A549 (cell line): Measurements from ENCODE around the gene KLF2.

Experiments used
- BHLHE40 ChIP-seq: IDR thresholded peaks from 2 replicates; pipeline ENCODE4 v1.6.1; 2012; ENCODE audit warnings: low read depth, low read length, inconsistent platforms
- CBX8 ChIP-seq: fragments of 200-600 bp; sonication (generic); IDR thresholded peaks from 2 replicates; pipeline ENCODE4 v1.6.1; 2016
- CTCF ChIP-seq: fragments of >200 bp; sonication (Bioruptor Twin); formaldehyde crosslinking; IDR thresholded peaks from 3 replicates; pipeline ENCODE4 v1.5.1; 2016
- EP300 ChIP-seq, 2 experiments: fragments of >200 bp; sonication (Bioruptor Twin); formaldehyde crosslinking; IDR thresholded peaks; 2 replicates in 1 of 2; 3 replicates in 1 of 2; pipeline ENCODE4 v1.6.1; 2016 to 2017
- JUN ChIP-seq, 2 experiments: fragments of >200 bp; sonication (Bioruptor Twin); formaldehyde crosslinking; IDR thresholded peaks; 2 replicates in 1 of 2; 3 replicates in 1 of 2; pipeline ENCODE4 v1.6.1; 2016 to 2017
- MAZ ChIP-seq: fragments of 150-350 bp; IDR thresholded peaks from 2 replicates; pipeline ENCODE4 v1.6.1; 2014; ENCODE audit warnings: antibody characterized with exemption, low read depth, low read length, borderline replicate concordance
- MYC ChIP-seq: IDR thresholded peaks from 2 replicates; pipeline ENCODE4 v1.6.1; 2012; ENCODE audit warnings: mild to moderate bottlenecking, inconsistent platforms, low read length, improper control_type of control experiment, borderline replicate concordance
- NFE2L2 ChIP-seq: fragments of 150-350 bp; conservative IDR thresholded peaks from 2 replicates; pipeline ENCODE4 v1.6.1; 2014; ENCODE audit warnings: low read length
- PBX3 ChIP-seq: IDR thresholded peaks from 2 replicates; pipeline ENCODE4 v1.6.1; 2012
- POLR2A ChIP-seq: IDR thresholded peaks from 2 replicates; pipeline ENCODE4 v1.6.1; 2012; ENCODE audit warnings: mild to moderate bottlenecking, low read length
- RAD21 ChIP-seq, 2 experiments: fragments of >200 bp in 1 of 2; sonication (Bioruptor Twin) in 1 of 2; formaldehyde crosslinking in 1 of 2; IDR thresholded peaks in 1 of 2; conservative IDR thresholded peaks in 1 of 2; 2 replicates in 1 of 2; 3 replicates in 1 of 2; pipeline ENCODE4 v1.6.1; 2012 to 2018; ENCODE audit warnings: inconsistent platforms in 1 of 2
- RNF2 ChIP-seq: fragments of 200-600 bp; sonication (generic); IDR thresholded peaks from 2 replicates; pipeline ENCODE4 v1.6.1; 2016; ENCODE audit warnings: low read depth, mild to moderate bottlenecking, antibody characterized with exemption, moderate library complexity, borderline replicate concordance
- ZNF302 ChIP-seq: fragments of 250-450 bp; sonication (Bioruptor Pico); IDR thresholded peaks from 2 replicates; pipeline ENCODE4 v1.9.0; 2021; ENCODE audit warnings: inconsistent platforms, mild to moderate bottlenecking, moderate library complexity

GRCh38 chr19:16366433-16367260 is 42.0 kb downstream of the KLF2 start:
- TF ChIP-seq CTCF: no peak
- no peak for TF ChIP-seq ZNF302 (CRISPR knock-in tag)
- no peak for TF ChIP-seq RAD21 (conservative IDR thresholded peaks at IDR 0.05 in 1 of 2, IDR thresholded peaks at IDR 0.05 in 1 of 2)
- no peak for TF ChIP-seq BHLHE40
- TF ChIP-seq EP300 (IDR thresholded peaks at IDR 0.05): no peak
- no peak for TF ChIP-seq JUN (IDR thresholded peaks at IDR 0.05)
- no peak for TF ChIP-seq PBX3
- no peak for TF ChIP-seq MAZ
- no peak for TF ChIP-seq MYC
- no peak for TF ChIP-seq POLR2A
- no peak for TF ChIP-seq NFE2L2
- TF ChIP-seq CBX8: no peak
- TF ChIP-seq RNF2: no peak
